K562 treated with DMSO at 1 percent for 4 hours (cell line): ENCODE measurements around the gene PCK2. TPM values are rescaled to one million over a fixed set of nuclear protein-coding genes. Genes with fewer than 3 reads are reported as not detected.

Experiments
- total RNA-seq: library from RNA; unstranded; fragments of 300-600 nt; gene quantifications from 2 replicates; pipeline ENCODE4 v1.2.3, GENCODE V29; 2022; ENCODE audit not compliant: insufficient read depth

The PCK2 gene
- total RNA-seq: 99.4 and 112 TPM in 2 replicates

GRCh38 chr14:24093901-24094840 is at the start of gene PCK2:
Gene PCK2, plus strand, starts transcription at chr14:24094311. Its CDS starts 95 bp downstream, at chr14:24094406.

DNA sequence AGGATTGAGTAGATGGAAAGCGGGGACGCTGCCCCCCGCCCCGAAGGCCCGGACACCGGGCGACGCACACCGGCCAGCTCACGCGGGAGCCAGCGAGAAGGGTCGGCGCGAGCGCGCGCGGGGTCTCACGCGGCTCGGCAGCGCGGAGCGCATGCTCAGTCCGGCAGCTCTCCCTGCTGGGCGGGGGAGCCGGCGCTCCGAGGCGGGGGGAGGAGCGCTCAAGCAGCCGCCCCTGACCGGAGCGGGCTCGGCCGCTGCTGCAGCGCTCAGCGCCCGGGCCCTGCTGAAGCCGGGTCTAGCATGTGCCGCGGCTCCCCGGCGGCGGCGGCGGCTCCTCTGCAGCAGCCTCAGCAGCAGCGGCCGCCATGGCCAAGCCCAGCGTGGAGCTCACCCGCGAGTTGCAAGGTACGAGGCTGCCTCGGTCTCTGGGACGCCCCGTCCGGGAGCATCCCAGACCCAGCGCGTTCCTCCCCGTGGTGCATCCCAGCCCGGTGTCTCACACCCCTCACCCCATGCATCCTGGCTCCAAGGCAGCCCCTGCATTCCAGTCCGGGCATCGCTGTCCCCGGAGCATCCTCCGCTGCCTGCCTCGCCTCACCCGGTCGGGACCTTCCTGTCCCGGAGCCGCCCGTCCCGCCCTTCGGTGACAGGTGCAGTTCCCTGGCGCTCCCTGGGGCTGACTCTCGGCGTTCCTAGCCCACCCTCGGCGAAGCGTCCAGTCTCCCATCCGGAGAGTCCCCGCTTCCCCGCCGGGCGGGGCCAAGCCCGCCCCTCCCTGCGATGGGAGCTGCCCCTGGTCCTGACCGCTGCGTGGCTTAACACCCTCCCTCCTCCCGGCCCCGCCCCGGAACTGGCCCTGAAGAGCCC is 42.1 kb upstream of the PCK2 start, which contains the start of gene CARMIL3:
TSS of gene CARMIL3 (plus strand) at position 221 of the 867 bp plus-strand sequence. CDS start at position 366, 145 bp downstream.

DNA sequence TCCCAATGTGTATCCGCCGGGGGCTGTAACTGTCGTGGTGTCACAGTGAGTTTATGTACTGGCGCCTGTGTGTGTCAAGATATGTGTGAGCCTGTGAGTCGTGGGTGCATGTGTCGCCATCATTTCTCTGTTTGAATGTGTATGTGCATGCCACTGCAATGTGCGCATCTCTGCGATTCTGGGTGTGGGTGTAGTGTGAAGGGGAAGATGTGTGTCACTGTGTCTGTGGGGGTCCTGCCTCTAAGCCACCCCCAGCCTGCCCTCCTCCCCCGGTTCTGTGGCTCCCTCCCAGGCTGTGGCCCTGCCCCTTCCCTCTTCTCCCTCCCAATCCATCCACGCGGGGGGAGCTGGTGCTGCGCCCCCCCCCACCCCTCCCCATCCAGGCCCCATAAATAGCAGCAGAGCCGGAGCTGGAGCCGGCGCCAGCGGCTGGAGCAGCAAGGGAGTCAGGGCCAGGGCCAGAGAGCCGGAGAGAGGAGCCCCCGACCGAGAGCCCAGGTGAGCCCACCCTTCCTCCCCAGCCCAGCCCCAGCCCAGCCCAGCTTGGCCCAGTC is 22.9 kb upstream of the PCK2 start, which contains the start of gene CPNE6:
TSS of gene CPNE6 (plus strand) at position 419 of the 554 bp plus-strand sequence. CDS start 1,375 bp downstream, outside the sequence.

DNA sequence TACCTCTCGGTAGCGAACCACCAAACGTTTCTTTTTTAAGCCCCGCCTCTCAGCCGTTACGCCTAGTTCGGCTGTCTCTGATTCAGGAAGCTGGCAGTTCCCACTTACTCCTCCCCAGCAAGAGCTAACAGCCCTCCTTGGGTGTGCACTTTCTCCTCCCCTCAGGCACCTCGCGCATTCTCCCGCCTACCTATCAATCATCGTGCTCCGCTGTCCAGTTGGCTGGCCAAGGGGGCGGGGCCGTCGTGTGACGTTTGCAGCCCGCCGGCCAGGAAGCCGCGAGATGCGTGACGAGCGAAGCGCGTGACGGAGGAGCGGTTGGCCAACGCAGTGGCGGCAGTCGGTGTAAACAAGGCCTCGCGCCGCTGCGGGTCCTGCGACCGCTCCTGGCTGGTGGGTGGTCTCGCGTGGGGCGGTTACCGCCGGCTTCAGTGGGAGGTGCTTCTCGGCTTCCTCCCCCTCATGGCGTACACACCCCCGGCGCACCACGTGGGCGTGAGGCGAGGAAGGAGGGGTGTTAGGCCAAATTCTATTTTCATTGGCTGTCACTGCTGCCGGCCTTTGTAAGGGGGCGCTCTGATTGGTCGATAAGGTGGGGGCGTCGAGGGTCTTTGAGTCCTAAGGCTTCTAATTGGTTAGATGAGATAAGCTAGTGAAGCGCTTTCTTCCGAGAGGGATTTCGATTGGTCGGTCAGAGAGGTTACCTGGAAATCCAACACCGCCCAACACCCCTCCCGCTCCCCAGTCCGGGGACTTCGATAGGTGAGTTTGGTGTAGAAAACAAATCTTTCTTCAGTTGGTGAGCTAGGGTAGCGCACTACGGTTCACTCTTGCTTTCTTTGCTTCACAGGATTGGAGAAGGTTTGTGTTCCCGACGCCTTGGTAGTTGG is 20.7 kb downstream of the PCK2 start, which contains the start of the genes DCAF11 and NRL:
TSS of gene DCAF11 (plus strand) at position 246 of the 890 bp plus-strand sequence. CDS start 818 bp downstream, outside the sequence.
TSS of gene NRL (minus strand) at position 418 of the 890 bp plus-strand sequence. CDS start 32,101 bp downstream, outside the sequence.

GRCh38 chr14:24130380-24130716 is 36.2 kb downstream of the PCK2 start, which contains the start of gene FITM1:
Gene FITM1, plus strand, starts transcription at chr14:24130659. Its CDS starts 905 bp downstream, at chr14:24131564.

GRCh38 chr14:24135834-24136683 is 41.9 kb downstream of the PCK2 start, which contains the start of gene PSME1:
Gene PSME1, plus strand, starts transcription at chr14:24136194. Its CDS starts 69 bp downstream, at chr14:24136263.

DNA sequence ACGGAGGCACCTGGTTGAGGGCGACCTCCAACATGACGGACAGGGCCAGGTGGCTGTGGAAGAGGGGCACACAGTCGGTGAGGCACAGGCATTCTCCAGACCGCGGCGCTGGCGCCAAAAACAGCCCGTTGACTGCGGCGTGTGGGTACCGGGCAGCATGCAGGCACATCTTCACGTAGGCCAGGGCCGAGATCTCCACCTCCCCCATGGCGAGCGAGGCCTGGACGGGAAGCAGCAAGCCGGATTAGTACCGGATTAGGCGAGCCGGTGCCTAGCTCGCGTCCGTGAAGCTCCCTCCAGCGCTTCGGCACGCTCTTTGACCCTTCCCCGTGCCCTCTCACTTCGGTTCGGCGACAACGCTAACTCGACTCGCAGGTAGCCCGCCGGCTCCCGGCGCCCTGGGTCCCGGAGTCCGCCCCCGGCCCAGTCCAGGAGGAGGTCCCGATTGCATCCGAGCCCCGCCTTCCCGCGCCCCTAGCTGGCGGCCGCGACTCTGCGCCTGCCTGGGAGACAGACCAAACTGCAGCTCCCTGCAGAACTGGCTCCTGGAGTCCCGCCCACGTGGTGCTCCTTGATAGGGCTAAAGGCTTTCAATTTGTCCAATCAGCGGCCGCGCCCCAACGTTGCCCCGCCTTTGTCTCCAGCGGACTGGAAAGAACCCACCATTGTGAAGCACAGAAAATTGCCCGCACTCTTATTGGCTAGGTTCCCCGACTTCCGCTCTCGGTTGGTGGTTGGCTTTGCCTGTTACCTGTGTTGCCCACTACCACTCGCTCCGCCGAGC is 47.2 kb downstream of the PCK2 start, which contains the start of gene EMC9:
TSS of gene EMC9 (minus strand) at position 495 of the 784 bp plus-strand sequence. CDS start at position 208, 287 bp downstream.

GRCh38 chr14:24146453-24146977 is 52.4 kb downstream of the PCK2 start, which contains the start of gene PSME2:
Gene PSME2, minus strand, starts transcription at chr14:24146610. Its CDS starts 29 bp downstream, at chr14:24146581.

GRCh38 chr14:24146978-24147760 is 53.1 kb downstream of the PCK2 start, which contains the start of gene RNF31:
Gene RNF31, plus strand, starts transcription at chr14:24147498. Its CDS starts 201 bp downstream, at chr14:24147699.

Other genes starting within 250 kb of the PCK2 start
- 80.9 and 94.4 TPM in 2 replicates for gene DHRS4, start 140.5 kb upstream of the PCK2 start, total RNA-seq
- 29.4 and 38.8 TPM in 2 replicates for gene DHRS4L2, start 105.4 kb upstream of the PCK2 start, total RNA-seq
- gene CARMIL3, start 42.3 kb upstream of the PCK2 start, total RNA-seq: 0.24 TPM in 1 of 2 replicates, not detected in the other
- not detected in 2 replicates for gene CPNE6, start 22.7 kb upstream of the PCK2 start, total RNA-seq
- 31.4 and 39.2 TPM in 2 replicates for gene DCAF11, start 20.5 kb downstream of the PCK2 start, total RNA-seq
- 3.2 and 4.1 TPM in 2 replicates for gene NRL, start 20.6 kb downstream of the PCK2 start, total RNA-seq
- not detected in 2 replicates for gene FITM1, start 36.3 kb downstream of the PCK2 start, total RNA-seq
- 171 and 172 TPM in 2 replicates for gene PSME1, start 41.9 kb downstream of the PCK2 start, total RNA-seq
- gene EMC9, start 47.3 kb downstream of the PCK2 start, total RNA-seq: 29.6 and 36.4 TPM in 2 replicates
- gene PSME2, start 52.3 kb downstream of the PCK2 start, total RNA-seq: 160 and 167 TPM in 2 replicates
- gene RNF31, start 53.2 kb downstream of the PCK2 start, total RNA-seq: 17.0 and 21.3 TPM in 2 replicates
- gene IRF9, start 67.0 kb downstream of the PCK2 start, total RNA-seq: 9.3 and 20.9 TPM in 2 replicates
- 5.1 and 7.1 TPM in 2 replicates for gene REC8, start 77.8 kb downstream of the PCK2 start, total RNA-seq
- 23.4 and 27.8 TPM in 2 replicates for gene IPO4, start 94.5 kb downstream of the PCK2 start, total RNA-seq
- gene TM9SF1, start 101.1 kb downstream of the PCK2 start, total RNA-seq: 16.4 and 22.0 TPM in 2 replicates
- gene TSSK4, start 111.4 kb downstream of the PCK2 start, total RNA-seq: 1.1 and 2.2 TPM in 2 replicates
- 57.8 and 78.5 TPM in 2 replicates for gene CHMP4A, start 119.2 kb downstream of the PCK2 start, total RNA-seq
- gene MDP1, start 121.8 kb downstream of the PCK2 start, total RNA-seq: 7.5 and 10.8 TPM in 2 replicates
- gene NEDD8, start 138.1 kb downstream of the PCK2 start, total RNA-seq: 140 and 150 TPM in 2 replicates
- 55.3 and 68.0 TPM in 2 replicates for gene GMPR2, start 138.6 kb downstream of the PCK2 start, total RNA-seq
- gene TINF2, start 148.3 kb downstream of the PCK2 start, total RNA-seq: 15.0 and 16.1 TPM in 2 replicates
- gene TGM1, start 168.9 kb downstream of the PCK2 start, total RNA-seq: 0.88 and 1.5 TPM in 2 replicates
- 15.3 and 18.0 TPM in 2 replicates for gene RABGGTA, start 177.3 kb downstream of the PCK2 start, total RNA-seq
- 22.2 and 26.0 TPM in 2 replicates for gene DHRS1, start 205.5 kb downstream of the PCK2 start, total RNA-seq
- 4.7 and 6.1 TPM in 2 replicates for gene NOP9, start 205.5 kb downstream of the PCK2 start, total RNA-seq
- gene CIDEB, start 213.7 kb downstream of the PCK2 start, total RNA-seq: not detected in 2 replicates
- 2.2 and 6.4 TPM in 2 replicates for gene LTB4R2, start 215.8 kb downstream of the PCK2 start, total RNA-seq
- gene LTB4R, start 217.2 kb downstream of the PCK2 start, total RNA-seq: 4.0 and 5.3 TPM in 2 replicates
- 0.59 TPM in 1 of 2 replicates, not detected in the other for gene ADCY4, start 240.8 kb downstream of the PCK2 start, total RNA-seq
- gene RIPK3, start 245.7 kb downstream of the PCK2 start, total RNA-seq: not detected in 2 replicates